GM13976 (cell line): Measurements from ENCODE around the gene DPF3.

Source experiments
- DNase-seq: peaks from one replicate; pipeline ENCODE4 v3.0.0; 2012; ENCODE audit warnings: low spot score
- in situ Hi-C: fragments of 300-500 bp; cut with MboI; formaldehyde crosslinking; loops from one replicate; pipeline ENCODE4 v1.12.0; 2022; ENCODE audit warnings: low sequenced_read_pairs, mixed read lengths, inconsistent platforms; ENCODE audit not compliant: unreplicated experiment
- TF ChIP-seq, protein P1 (sequence below): IDR thresholded peaks from 2 replicates; pipeline ENCODE4 v1.5.1; 2012; ENCODE audit warnings: borderline replicate concordance, mild to moderate bottlenecking; ENCODE audit not compliant: insufficient read depth; ENCODE audit errors: extremely low read depth, missing control alignments, control extremely low read depth

DPF3 gene

DNA sequence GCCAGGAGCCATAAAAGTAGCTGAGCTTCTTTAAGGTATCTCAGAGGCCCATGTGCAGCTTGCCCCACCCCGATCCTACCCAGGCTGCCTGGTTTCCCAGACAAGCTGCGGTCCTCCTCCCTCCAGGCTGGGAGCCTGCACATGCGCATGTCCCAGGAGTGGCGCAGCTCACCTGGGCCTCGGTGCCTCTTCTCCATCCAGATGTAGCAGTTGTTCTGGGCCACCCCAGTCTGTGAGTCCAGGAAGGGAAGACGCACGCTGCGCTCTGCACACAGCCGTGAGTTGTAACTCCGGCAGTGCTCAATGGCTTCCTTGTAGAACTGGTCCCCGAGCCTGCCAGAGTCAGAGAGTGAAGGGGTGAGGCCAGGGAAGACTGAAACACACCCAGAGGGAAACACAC lies 122.3 kb downstream of the DPF3 start:
- no peak for DNase-seq
- TF ChIP-seq, protein P1, sequence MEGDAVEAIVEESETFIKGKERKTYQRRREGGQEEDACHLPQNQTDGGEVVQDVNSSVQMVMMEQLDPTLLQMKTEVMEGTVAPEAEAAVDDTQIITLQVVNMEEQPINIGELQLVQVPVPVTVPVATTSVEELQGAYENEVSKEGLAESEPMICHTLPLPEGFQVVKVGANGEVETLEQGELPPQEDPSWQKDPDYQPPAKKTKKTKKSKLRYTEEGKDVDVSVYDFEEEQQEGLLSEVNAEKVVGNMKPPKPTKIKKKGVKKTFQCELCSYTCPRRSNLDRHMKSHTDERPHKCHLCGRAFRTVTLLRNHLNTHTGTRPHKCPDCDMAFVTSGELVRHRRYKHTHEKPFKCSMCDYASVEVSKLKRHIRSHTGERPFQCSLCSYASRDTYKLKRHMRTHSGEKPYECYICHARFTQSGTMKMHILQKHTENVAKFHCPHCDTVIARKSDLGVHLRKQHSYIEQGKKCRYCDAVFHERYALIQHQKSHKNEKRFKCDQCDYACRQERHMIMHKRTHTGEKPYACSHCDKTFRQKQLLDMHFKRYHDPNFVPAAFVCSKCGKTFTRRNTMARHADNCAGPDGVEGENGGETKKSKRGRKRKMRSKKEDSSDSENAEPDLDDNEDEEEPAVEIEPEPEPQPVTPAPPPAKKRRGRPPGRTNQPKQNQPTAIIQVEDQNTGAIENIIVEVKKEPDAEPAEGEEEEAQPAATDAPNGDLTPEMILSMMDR: no peak
- in situ Hi-C loops: no loop called here

DNA sequence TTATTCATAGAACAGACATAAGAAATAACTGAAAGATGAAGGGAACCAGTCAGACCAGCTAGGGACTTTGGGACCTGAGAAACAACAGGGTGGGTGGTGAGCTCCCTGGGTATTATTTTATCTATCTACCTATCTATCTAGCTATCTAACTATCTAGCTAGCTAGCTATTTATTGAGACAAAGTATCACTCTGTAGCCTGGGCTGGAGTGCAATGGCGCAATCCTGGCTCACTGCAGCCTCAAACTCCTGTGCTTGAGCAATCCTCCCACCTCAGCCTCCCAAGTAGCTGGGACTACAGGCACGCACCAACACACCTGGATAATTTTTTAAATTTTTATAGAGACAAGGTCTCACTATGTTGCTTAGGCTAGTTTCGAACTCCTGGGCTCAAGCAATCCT lies 127.6 kb downstream of the DPF3 start:
- DNase-seq: no peak
- TF ChIP-seq, protein P1: no peak
- in situ Hi-C loops: no loop called here

DNA sequence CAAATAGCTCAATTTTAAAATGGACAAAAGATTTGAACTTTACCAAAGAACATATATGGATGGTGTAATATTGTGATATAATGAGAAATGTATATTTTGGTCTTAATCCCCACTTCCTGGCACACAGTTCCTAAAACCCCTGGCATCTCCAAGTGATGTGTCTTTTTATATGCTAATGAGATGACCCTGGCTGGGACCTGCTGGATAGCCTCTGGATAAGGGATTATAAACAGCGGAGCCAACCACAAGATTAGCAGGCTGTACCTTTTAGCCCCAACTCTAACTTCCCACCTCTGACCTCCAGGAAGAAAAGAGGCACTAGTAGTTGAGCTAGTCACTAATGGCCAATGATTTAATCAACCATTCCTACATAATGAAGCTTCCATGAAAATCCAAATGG lies 130.0 kb downstream of the DPF3 start:
- in situ Hi-C loops: no loop called here
- TF ChIP-seq, protein P1: no peak
- no peak for DNase-seq

DNA sequence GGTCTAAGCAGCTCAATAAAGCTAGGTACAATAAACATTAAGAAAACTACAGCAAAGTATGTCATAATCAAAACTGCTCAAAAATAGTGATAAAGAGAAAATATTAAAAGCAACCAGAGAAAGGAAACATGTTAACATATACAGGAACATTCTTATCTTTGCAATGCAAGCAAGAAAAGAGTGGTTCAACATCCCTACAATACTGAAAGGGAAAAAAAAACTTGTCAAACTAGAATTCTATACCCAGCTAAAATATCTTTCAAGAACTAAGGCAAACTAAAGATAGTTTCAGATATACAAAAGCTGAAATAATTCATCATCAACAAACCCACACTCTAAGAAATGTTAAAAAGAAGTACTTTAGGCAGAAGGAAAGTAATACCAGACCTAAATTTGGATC lies 134.2 kb downstream of the DPF3 start:
- in situ Hi-C loops: no loop called here
- TF ChIP-seq, protein P1: no peak

DNA sequence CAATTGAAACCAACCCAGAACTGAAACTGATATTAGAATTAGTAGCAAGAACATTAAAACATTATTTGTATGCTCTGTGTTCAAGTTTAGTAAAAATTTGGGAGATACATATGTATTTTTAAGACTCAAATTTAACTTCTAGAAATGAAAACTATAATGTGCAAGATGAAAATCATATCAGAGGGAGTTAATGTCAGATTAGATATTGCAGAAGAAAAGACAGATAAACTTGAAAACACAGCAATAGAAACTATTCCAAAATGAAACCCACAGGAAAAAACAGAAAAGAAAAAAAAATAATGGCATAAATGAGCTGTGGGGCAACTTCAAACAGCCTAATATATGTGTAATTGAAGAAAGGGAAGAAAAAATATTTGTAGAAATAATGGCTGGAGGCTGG lies 134.9 kb downstream of the DPF3 start:
- in situ Hi-C loops: no loop called here
- no peak for DNase-seq
- TF ChIP-seq, protein P1: no peak

More for the DNA sequence above, 134.2 kb downstream of the DPF3 start:
- no peak for DNase-seq

DNA sequence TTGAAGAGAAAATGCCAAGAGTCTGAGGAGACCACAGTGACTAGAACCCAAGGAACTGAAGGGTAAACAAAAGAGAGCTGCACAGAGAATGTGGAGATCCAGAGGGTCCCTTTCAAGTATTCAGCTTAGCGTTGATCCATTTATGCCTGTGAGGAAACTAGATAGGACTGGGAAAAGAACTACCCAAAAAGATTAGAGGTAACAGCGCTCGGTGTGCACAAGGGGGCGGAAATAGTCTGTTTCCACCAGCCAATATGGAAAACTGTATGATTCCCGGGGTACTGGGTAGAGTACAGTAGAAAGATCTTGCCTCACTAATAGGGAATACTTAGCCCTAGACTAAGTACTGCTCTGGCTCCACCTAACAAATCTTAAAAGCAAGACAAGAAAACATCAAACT lies 135.5 kb downstream of the DPF3 start:
- no peak for DNase-seq
- in situ Hi-C loops: no loop called here
- TF ChIP-seq, protein P1: no peak

DNA sequence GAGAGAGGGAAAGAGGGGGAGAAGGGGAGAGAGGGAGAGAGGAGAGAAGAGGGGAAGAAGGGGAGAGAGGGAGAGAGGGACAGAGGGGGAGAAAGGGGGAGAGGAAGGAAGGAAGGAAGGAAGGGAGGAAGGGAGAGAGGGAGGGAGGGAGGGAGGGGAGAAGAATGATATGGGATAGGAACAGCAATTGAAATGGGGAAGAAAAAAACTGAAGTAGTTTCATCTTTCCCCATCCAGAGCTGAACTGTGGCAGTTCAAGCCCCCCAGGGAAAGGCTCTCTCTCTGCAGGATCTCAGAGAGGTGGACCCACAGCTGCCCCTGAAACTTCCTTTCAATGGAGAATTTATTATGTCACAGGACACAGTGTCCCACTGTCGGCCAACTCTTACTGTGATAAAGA lies 136.9 kb downstream of the DPF3 start:
- TF ChIP-seq, protein P1: no peak
- DNase-seq: no peak
- in situ Hi-C loops: no loop called here
